GM19372 (cell line): ENCODE data around the gene SMAD6.

ENCODE experiments used
- ATAC-seq: cut with Tn5 transposase; IDR thresholded peaks from one replicate; pipeline ENCODE4 v1.9.1; 2021; ENCODE audit warnings: mild to moderate bottlenecking, low read depth, moderate library complexity; ENCODE audit not compliant: unreplicated experiment

The SMAD6 gene

GRCh38 chr15:66702035-66702786 is at the start of gene SMAD6:
Gene SMAD6 (plus strand): TSS chr15:66702236. CDS start chr15:66703259, 1,023 bp downstream.
- no peak for ATAC-seq

GRCh38 chr15:66652806-66653205 is 49.2 kb upstream of the SMAD6 start:
- no peak for ATAC-seq

GRCh38 chr15:66653398-66653797 is 48.6 kb upstream of the SMAD6 start:
- no peak for ATAC-seq

DNA sequence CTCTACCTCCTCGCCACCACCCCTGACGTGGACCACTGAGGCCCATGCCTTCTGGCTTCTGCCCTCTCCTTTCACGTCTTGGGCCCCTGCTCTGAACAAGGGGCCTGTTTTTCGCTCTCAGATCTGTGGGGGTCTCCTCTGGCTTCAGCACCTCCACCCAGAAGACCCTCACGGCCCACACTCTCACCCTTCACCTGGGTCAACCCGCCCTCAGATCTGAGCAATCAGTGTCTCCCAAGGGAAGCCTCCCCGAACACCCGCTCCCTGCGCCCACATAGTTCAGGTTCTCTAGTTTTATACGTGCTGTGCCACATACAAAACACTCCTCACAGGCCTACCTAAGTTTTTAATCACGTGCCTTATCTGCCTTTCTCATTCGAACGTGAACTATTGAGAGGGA is 48.2 kb upstream of the SMAD6 start:
- ATAC-seq, result no peak

- ATAC-seq, result no peak
Measured at GRCh38 chr15:66654361-66654738, 47.7 kb upstream of the SMAD6 start.

DNA sequence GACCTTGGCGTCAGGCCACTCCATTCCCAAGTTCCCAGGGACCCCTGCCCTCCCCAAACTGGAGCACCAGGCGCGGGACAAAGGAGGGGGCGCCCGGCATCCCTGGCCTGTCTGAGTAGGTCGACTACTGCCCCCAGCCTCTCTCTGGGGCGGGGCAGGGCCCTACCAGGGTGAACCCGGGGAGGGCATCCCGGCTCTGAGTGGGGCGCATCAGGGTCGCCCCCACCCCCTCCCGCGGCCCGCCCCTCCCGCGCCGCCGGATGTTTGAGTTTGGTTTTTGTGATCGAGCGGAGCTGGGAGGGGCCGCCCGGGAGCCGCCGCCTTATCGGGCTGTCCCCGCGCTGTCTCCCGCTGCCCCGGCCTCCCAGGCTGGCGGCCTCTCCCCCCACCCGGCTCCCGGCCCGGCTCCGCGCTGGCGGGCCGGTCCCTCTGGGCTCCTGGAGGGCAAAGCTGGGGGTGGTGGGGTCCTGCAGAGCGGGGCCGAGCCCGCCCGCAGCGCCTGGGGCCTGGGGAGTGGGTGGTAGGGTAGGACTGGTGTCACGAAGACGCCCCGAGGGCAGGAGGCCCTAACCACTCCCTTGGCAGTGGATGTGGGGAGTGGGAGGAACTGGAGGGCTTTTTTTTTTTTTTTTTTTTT is 47.2 kb upstream of the SMAD6 start:
- no peak for ATAC-seq

DNA sequence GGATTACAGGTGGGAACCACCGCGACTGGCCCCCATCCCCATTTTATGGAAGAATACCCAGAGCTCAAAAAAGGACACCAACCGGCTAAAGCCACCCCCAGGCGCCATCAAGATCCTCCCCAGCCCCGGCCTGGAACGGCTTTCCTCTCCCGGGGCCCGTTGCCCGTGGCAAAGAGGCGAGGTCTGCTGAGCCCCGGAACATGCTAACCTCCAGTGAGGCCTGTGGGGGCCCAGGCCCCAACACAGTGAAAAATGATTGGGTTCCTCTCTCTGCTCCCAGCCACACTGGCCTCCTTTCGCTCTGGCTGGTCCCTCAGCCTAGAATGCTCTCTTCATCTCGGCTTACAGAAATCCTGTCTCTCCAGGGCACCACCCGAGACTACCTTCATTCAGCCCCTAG is 46.5 kb upstream of the SMAD6 start:
- no peak for ATAC-seq

GRCh38 chr15:66655997-66656396 is 46.0 kb upstream of the SMAD6 start:
- no peak for ATAC-seq

DNA sequence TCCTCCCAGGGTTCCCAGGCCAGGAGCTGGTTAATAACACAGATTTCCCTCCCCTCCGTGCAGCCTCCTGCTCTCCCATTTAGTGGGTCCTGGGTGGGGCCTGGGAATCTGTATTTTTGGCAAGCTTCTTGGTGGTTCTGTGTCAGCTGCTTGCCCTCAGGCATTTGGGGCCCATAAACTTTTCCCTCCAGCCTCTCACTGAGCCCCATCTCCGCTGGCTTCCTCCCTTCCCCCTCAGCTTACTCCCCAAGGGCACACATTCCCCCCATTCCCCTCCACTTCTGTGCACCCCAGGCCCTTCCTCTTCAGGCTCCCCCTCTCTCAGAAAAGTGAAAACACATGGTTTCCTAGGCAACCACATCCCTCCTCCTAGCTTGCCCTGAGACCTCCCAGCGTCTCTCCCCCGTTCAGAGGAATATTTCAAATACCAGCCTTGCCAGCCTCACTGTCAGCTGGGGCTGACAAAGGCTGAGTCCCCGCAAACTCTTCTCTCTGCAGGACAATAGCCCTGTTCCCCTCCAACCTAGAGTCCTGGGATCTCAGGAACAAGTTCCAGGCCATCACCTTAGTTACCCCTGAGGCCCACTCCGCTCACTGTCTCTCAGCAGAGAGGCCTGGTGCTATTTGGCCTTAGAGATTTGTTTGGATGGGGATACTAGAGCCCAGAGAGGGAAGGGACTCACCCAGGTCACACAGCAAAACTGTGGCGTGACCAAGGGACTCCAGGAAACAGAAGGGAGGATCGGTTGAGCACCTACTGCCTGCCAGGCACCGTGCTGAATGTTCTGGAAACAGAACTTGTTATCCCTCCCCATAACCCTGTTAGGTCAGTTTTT is 44.6 kb upstream of the SMAD6 start:
- no peak for ATAC-seq

DNA sequence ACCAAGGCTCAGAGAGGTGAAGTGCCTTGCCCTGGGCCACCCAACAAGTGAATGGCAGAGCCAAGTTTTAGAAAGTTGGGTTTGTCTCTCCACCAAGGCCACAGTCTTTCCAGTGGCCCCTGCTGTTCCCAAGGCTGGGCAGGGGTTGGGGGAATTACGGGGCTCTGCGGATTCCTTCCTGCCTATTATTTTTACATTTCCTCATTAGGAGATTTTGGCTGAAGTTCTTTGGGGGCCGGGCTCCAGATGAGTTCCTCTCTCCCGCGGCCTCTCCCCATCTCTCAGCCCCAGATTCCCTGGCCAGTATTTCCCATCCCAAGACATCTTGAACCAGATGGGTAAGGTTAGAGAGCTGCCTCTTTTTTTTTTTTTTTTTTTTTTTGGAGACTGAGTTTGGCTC is 44.0 kb upstream of the SMAD6 start:
- ATAC-seq, result no peak

GRCh38 chr15:66658855-66659254 is 43.2 kb upstream of the SMAD6 start:
- no peak for ATAC-seq

DNA sequence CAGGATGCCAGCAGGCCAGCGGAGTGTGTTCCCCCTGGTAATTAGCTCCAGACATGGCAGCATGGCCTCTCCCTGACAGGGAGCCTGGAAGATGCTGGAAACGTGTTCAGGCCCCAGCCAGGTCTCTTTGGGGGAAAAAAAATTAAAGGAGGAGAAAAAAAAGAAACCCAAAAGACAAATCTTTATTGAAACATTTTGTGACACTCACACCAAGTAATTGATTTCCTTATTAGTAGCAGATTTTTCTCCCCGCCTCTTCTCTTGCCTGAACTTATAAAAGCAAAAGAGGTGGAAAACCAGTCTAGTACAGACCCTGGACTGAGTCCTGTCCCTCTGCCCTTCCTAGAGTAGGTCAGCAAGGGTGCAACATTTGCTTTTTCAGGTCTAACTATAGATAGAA is 42.7 kb upstream of the SMAD6 start:
- no peak for ATAC-seq

DNA sequence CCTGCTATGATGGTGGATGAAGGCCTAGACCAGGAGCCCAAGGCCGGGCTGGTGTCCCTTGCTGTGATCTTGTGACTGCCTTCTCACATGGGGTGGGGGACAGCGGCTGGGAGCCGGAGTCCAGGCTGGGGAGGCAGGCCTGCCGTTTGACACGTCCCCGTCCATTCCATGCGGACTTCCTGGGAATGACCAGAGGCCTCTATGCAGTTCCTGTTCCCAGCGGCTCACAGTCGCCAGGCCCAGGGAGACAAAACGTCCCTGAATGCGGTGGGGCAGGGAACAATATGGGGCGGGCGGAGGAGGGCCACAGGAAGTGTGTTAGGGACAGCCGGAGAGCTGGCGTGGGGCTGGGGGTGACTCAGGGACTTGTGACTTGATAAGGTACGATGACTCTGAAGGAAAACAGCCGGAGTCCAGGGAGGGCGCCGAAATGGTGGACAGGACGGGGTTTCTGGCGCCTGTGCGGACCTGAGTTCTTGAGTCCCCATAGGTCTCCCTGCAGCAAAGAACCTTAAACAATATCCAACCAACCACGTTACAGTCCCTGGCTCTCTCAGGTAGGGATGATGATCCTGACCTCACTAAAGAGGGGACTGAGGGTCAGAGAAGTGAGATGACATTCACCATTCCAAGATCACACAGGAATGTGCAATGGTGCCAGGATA is 40.5 kb upstream of the SMAD6 start:
- no peak for ATAC-seq

DNA sequence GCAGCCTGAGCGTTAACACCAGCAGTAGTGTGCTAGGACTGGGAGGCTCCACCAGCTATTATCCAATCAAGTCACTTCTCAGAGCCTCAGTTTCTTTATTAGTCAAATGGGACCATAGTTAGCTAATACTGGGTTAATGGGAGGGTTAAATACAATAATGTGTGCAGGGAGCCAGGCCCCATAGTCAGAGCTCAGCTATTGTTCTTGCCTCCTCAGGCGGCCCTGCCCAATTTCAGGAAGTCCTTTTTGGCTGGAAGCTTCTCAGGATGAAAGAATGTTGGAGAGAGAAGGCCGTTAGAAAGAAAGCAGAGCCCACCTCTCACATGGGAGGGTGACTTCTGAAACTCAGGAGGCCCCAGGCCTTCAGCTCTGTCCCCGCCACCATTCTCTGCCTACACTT is 39.5 kb upstream of the SMAD6 start:
- no peak for ATAC-seq

GRCh38 chr15:66663664-66664063 is 38.4 kb upstream of the SMAD6 start:
- ATAC-seq, result no peak

DNA sequence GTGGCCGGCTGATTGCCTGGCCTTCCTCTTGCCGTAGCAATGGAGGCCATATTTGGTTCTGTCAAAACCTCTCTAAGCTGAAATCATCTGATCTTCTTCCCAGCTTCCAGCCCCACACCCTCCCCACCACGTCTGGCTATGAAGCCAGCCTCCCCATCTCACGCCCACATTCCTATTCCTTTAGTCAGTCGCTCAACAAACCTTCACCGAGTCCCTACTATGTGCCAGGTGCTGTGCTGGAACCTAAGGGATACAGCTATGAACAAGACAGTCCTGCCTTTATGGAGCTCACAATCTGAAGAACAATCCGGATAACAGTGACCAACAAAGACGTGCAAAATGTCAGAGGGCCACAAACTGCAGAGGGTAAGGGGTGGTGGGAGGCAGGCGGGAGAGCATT is 31.9 kb upstream of the SMAD6 start:
- ATAC-seq, result no peak

DNA sequence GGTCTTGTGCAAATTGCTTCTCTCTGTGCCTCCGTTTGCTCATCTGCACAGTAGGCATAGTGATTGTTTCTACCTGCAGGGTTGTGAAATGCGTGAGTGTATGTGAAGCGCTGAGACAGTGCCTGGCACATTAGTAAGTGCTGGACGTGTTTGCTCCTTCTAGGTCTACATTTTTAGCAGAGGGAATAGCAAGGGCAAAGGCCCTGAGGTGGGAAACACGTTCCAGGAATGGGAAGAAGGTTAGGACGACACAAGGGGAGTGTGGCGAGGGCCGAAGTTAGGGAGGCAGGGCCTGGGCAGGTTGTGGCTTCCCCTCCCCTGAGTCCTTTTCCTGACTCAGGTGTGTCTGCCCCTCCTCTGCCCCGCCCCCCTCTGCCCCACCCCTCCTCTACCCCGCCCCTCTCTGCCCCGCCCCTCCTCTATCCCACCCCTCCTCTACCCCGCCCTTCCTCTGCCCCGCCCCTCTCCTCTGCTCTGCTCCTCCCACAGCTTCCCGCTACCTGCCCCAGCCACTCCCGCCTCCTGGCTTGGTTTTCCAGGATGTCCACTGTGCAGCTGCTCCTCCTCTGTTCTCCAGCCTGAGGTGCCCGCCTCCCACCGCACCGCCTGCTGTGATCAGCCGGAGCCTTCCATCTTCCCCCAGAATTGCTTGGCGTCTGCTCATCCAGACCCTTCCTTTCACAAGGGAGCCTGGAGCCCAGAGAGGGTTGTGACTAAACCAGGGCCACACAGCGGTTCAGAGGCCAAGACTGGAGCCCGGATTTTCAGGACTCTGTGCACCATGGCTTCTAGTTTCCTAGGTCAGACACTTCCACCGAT is 31.1 kb upstream of the SMAD6 start:
- ATAC-seq, result no peak

GRCh38 chr15:66672867-66673266 is 29.2 kb upstream of the SMAD6 start:
- ATAC-seq, result no peak

- ATAC-seq, result no peak
Measured at GRCh38 chr15:66673410-66674322, 28.4 kb upstream of the SMAD6 start.
